GM18868 (cell line): ENCODE results near the gene DGKD.

Experiments
- ATAC-seq: cut with Tn5 transposase; IDR thresholded peaks from one replicate; pipeline ENCODE4 v1.9.1; 2021; ENCODE audit warnings: mild to moderate bottlenecking, moderate library complexity; ENCODE audit not compliant: unreplicated experiment

The DGKD gene

GRCh38 chr2:233441161-233442027 lies 87.1 kb downstream of the DGKD start:
- ATAC-seq = no peak

- ATAC-seq = no peak
Measured at GRCh38 chr2:233442028-233442310, 87.7 kb downstream of the DGKD start.

GRCh38 chr2:233443511-233444183 lies 89.4 kb downstream of the DGKD start:
- no peak for ATAC-seq

GRCh38 chr2:233444501-233444900 lies 90.2 kb downstream of the DGKD start:
- ATAC-seq = no peak

GRCh38 chr2:233445152-233445830 lies 91.0 kb downstream of the DGKD start:
- ATAC-seq = no peak

- no peak for ATAC-seq
Measured at GRCh38 chr2:233446121-233446520, 91.8 kb downstream of the DGKD start.

GRCh38 chr2:233446606-233447305 lies 92.5 kb downstream of the DGKD start:
- no peak for ATAC-seq

- no peak for ATAC-seq
Measured at GRCh38 chr2:233447506-233448219, 93.4 kb downstream of the DGKD start.

- no peak for ATAC-seq
Measured at GRCh38 chr2:233448220-233448559, 93.9 kb downstream of the DGKD start.

GRCh38 chr2:233448575-233448974 lies 94.3 kb downstream of the DGKD start:
- no peak for ATAC-seq

GRCh38 chr2:233449081-233449901 lies 95.0 kb downstream of the DGKD start:
- ATAC-seq = no peak

GRCh38 chr2:233449921-233450863 lies 95.9 kb downstream of the DGKD start:
- no peak for ATAC-seq

- no peak for ATAC-seq
Measured at GRCh38 chr2:233450864-233451575, 96.7 kb downstream of the DGKD start.

GRCh38 chr2:233451950-233452349 lies 97.7 kb downstream of the DGKD start:
- ATAC-seq = no peak

GRCh38 chr2:233453111-233453915 lies 99.0 kb downstream of the DGKD start:
- no peak for ATAC-seq

GRCh38 chr2:233453916-233454315 lies 99.6 kb downstream of the DGKD start:
- no peak for ATAC-seq

- ATAC-seq = no peak
Measured at GRCh38 chr2:233455006-233455405, 100.7 kb downstream of the DGKD start.
